ENCODE data around the gene UNK.

GRCh38 chr17:75754378-75755204, 30.0 kb upstream of the UNK start:
- TF ChIP-seq TSHZ2 (CRISPR knock-in tag; IDR thresholded peaks at IDR 0.05) (no peak), ZFP30 (CRISPR knock-in tag; IDR thresholded peaks at IDR 0.05) (no peak), ZFP3 (CRISPR knock-in tag; IDR thresholded peaks at IDR 0.05) (no peak)
- TF ChIP-seq, protein P1, sequence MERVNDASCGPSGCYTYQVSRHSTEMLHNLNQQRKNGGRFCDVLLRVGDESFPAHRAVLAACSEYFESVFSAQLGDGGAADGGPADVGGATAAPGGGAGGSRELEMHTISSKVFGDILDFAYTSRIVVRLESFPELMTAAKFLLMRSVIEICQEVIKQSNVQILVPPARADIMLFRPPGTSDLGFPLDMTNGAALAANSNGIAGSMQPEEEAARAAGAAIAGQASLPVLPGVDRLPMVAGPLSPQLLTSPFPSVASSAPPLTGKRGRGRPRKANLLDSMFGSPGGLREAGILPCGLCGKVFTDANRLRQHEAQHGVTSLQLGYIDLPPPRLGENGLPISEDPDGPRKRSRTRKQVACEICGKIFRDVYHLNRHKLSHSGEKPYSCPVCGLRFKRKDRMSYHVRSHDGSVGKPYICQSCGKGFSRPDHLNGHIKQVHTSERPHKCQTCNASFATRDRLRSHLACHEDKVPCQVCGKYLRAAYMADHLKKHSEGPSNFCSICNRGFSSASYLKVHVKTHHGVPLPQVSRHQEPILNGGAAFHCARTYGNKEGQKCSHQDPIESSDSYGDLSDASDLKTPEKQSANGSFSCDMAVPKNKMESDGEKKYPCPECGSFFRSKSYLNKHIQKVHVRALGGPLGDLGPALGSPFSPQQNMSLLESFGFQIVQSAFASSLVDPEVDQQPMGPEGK (CRISPR knock-in tag; IDR thresholded peaks at IDR 0.05; ENCODE audit: borderline replicate concordance): no peak

Data from SK-N-SH treated with all-trans-retinoic acid at 6 μM for 48 hours (cell line).